ENCODE results near the gene INPP4B. TPM values are rescaled to one million over a fixed set of nuclear protein-coding genes. Genes with fewer than 3 reads are reported as not detected.

Gene INPP4B
- total RNA-seq, 2 experiments from 2014 or later = 35.4 to 43.0 TPM

DNA sequence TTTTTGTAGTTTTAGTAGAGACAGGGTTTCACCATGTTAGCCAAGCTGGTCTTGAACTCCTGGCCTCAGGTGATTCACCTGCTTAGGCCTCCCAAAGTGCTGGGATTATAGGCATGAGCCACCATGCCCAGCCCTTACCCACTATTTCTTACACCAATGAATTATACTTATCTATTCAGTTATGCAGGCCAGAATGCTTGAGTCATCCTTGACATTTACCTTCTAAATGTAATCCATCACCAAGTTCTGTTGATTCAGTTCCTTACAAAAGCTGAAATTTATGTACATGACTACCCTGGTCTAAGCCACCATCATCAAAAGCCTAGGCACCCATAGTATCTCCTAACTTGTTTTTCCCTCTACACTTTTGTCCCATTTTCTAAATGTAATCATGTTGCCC is 624.0 kb downstream of the INPP4B start:
- DNase-seq (no peak), ATAC-seq (ENCODE audit: low read depth) (no peak)
- Mint-ChIP-seq H3K27ac (no peak overlapping the region), H3K36me3 (peaks cover 29% of the 10 kb centered on the region), H3K9me3 (no peaks in the 10 kb centered on the region), H3K4me3 (no peak overlapping the region), H3K27me3 (no peaks in the 10 kb centered on the region), H3K4me1 (peaks cover 2% of the 10 kb centered on the region)
- POLR2A ChIA-PET = no interaction called here

GRCh38 chr4:142218726-142219125 is 627.4 kb downstream of the INPP4B start:
- Mint-ChIP-seq H3K36me3 (peaks cover 29% of the 10 kb centered on the region), H3K4me1 (peaks cover 2% of the 10 kb centered on the region), H3K27ac (no peak overlapping the region), H3K4me3 (no peak overlapping the region), H3K27me3 (no peaks in the 10 kb centered on the region), H3K9me3 (peaks cover 1% of the 10 kb centered on the region)
- no peak for ATAC-seq (ENCODE audit: low read depth)
- POLR2A ChIA-PET = no interaction called here
- no peak for DNase-seq

GRCh38 chr4:142211444-142211843 is 634.7 kb downstream of the INPP4B start:
- H3K4me1 Mint-ChIP-seq = no peaks in the 10 kb centered on the region
- POLR2A ChIA-PET = no interaction called here
- no peak overlapping the region for H3K27ac Mint-ChIP-seq
- peaks cover 1% of the 10 kb centered on the region for H3K9me3 Mint-ChIP-seq
- no peak overlapping the region for H3K4me3 Mint-ChIP-seq
- H3K36me3 Mint-ChIP-seq = peaks cover 31% of the 10 kb centered on the region
- ATAC-seq (ENCODE audit: low read depth) (no peak), DNase-seq (no peak)
- no peaks in the 10 kb centered on the region for H3K27me3 Mint-ChIP-seq

GRCh38 chr4:142203505-142203904 is 642.6 kb downstream of the INPP4B start:
- no peaks in the 10 kb centered on the region for H3K27me3 Mint-ChIP-seq
- H3K4me1 Mint-ChIP-seq = peaks cover 1% of the 10 kb centered on the region
- no peak for DNase-seq
- H3K36me3 Mint-ChIP-seq = peaks cover 27% of the 10 kb centered on the region
- POLR2A ChIA-PET = no interaction called here
- no peaks in the 10 kb centered on the region for H3K9me3 Mint-ChIP-seq
- ATAC-seq (ENCODE audit: low read depth) = no peak
- no peak overlapping the region for H3K4me3 Mint-ChIP-seq
- H3K27ac Mint-ChIP-seq = no peak overlapping the region

DNA sequence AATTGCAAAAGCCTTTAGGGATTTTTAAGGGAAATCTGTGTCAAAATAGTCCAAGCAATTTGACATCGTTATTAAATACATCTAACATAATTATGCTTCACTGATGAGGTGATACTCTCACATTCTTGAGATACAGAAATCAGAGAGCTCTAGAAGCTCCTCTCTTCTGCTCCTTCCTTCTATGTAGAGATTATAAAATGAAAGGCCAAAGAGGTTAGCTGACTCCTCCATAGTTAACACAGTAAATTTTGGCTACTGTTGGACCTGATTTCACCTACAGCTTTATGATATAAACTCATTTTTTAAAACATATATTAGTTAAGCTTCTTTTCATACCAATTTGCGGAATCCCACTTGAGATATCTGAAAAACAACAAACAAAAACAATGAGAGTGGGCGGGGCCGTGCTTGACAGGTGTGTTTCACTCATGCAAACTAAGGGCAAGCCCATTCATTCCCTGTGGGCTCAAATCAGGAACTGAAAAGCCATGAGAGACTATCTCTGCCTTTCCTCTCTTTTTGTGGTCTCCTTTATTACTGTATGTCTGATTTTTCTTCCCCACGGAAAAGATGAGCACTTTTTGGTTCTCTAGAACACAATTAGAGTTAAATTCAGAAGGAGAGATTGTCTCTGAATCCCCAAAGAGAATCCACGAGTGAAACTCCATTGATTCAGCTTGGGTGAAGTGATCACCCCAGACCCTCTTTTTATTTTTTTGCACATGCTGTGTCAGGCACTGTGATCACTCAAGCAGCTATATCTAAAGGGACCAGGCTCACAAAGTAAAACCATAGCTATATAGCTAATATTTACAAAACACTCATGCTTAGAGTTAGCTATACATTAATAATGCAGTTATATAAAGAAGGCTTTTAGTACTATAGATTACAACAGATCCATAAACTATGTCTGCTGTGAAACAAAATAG is 643.4 kb downstream of the INPP4B start:
- no peak overlapping the region for H3K27ac Mint-ChIP-seq

GRCh38 chr4:142201041-142201440 is 645.1 kb downstream of the INPP4B start:
- Mint-ChIP-seq H3K27ac (no peak overlapping the region), H3K9me3 (no peaks in the 10 kb centered on the region)
- DNase-seq = no peak

More for the DNA sequence above, 643.4 kb downstream of the INPP4B start:
- H3K27me3 Mint-ChIP-seq = no peaks in the 10 kb centered on the region
- no peaks in the 10 kb centered on the region for H3K9me3 Mint-ChIP-seq
- peaks cover 28% of the 10 kb centered on the region for H3K36me3 Mint-ChIP-seq
- ATAC-seq (ENCODE audit: low read depth) (no peak), DNase-seq (no peak)
- no peak overlapping the region for H3K4me3 Mint-ChIP-seq
- POLR2A ChIA-PET = no interaction called here
- peaks cover 1% of the 10 kb centered on the region for H3K4me1 Mint-ChIP-seq

GRCh38 chr4:142194905-142195304 is 651.2 kb downstream of the INPP4B start:
- no peak for ATAC-seq (ENCODE audit: low read depth)
- Mint-ChIP-seq H3K4me3 (no peak overlapping the region), H3K27me3 (no peaks in the 10 kb centered on the region), H3K4me1 (peaks cover 2% of the 10 kb centered on the region), H3K9me3 (no peaks in the 10 kb centered on the region), H3K27ac (no peak overlapping the region), H3K36me3 (peaks cover 27% of the 10 kb centered on the region)
- POLR2A ChIA-PET = no interaction called here
- DNase-seq = no peak

More at GRCh38 chr4:142201041-142201440, 645.1 kb downstream of the INPP4B start:
- peaks cover 20% of the 10 kb centered on the region for H3K36me3 Mint-ChIP-seq
- no peak for ATAC-seq (ENCODE audit: low read depth)
- no peaks in the 10 kb centered on the region for H3K27me3 Mint-ChIP-seq
- no peak overlapping the region for H3K4me3 Mint-ChIP-seq
- POLR2A ChIA-PET = no interaction called here
- H3K4me1 Mint-ChIP-seq = peaks cover 3% of the 10 kb centered on the region

- DNase-seq (no peak), ATAC-seq (ENCODE audit: low read depth) (no peak)
- no peak overlapping the region for H3K27ac Mint-ChIP-seq
- peaks cover 21% of the 10 kb centered on the region for H3K36me3 Mint-ChIP-seq
- H3K4me1 Mint-ChIP-seq = peaks cover 2% of the 10 kb centered on the region
- no peak overlapping the region for H3K4me3 Mint-ChIP-seq
- H3K27me3 Mint-ChIP-seq = no peaks in the 10 kb centered on the region
- POLR2A ChIA-PET = no interaction called here
- no peaks in the 10 kb centered on the region for H3K9me3 Mint-ChIP-seq
Observed at GRCh38 chr4:142191901-142192300, 654.2 kb downstream of the INPP4B start.

GRCh38 chr4:142181021-142181420 is 665.1 kb downstream of the INPP4B start:
- no peaks in the 10 kb centered on the region for H3K4me1 Mint-ChIP-seq
- no peak for ATAC-seq (ENCODE audit: low read depth)
- no peak overlapping the region for H3K4me3 Mint-ChIP-seq
- H3K27ac Mint-ChIP-seq = no peak overlapping the region
- no peaks in the 10 kb centered on the region for H3K27me3 Mint-ChIP-seq
- H3K9me3 Mint-ChIP-seq = no peaks in the 10 kb centered on the region
- POLR2A ChIA-PET = no interaction called here
- DNase-seq = no peak
- peaks cover 17% of the 10 kb centered on the region for H3K36me3 Mint-ChIP-seq

- DNase-seq (no peak), ATAC-seq (ENCODE audit: low read depth) (no peak)
- POLR2A ChIA-PET = no interaction called here
- H3K4me3 Mint-ChIP-seq = no peak overlapping the region
- H3K4me1 Mint-ChIP-seq = peaks cover 2% of the 10 kb centered on the region
- H3K27me3 Mint-ChIP-seq = no peaks in the 10 kb centered on the region
- no peaks in the 10 kb centered on the region for H3K9me3 Mint-ChIP-seq
- H3K36me3 Mint-ChIP-seq = peaks cover 30% of the 10 kb centered on the region
- no peak overlapping the region for H3K27ac Mint-ChIP-seq
Observed at GRCh38 chr4:142169216-142169615, 676.9 kb downstream of the INPP4B start.

GRCh38 chr4:142168181-142168580 is 677.9 kb downstream of the INPP4B start:
- DNase-seq (no peak), ATAC-seq (ENCODE audit: low read depth) (no peak)
- Mint-ChIP-seq H3K27me3 (no peaks in the 10 kb centered on the region), H3K9me3 (no peaks in the 10 kb centered on the region), H3K4me1 (peaks cover 2% of the 10 kb centered on the region), H3K36me3 (peaks cover 37% of the 10 kb centered on the region), H3K4me3 (no peak overlapping the region), H3K27ac (no peak overlapping the region)
- POLR2A ChIA-PET = no interaction called here

- Mint-ChIP-seq H3K36me3 (peaks cover 39% of the 10 kb centered on the region), H3K4me3 (no peak overlapping the region), H3K9me3 (no peaks in the 10 kb centered on the region), H3K27me3 (no peaks in the 10 kb centered on the region), H3K4me1 (peaks cover 2% of the 10 kb centered on the region), H3K27ac (no peak overlapping the region)
- POLR2A ChIA-PET = no interaction called here
- DNase-seq = no peak
- ATAC-seq (ENCODE audit: low read depth) = no peak
Observed at GRCh38 chr4:142164767-142165500, 681.2 kb downstream of the INPP4B start.

GRCh38 chr4:142161086-142161485 is 685.0 kb downstream of the INPP4B start:
- ATAC-seq (ENCODE audit: low read depth) = no peak
- Mint-ChIP-seq H3K4me3 (no peak overlapping the region), H3K27ac (no peak overlapping the region), H3K4me1 (peaks cover 2% of the 10 kb centered on the region), H3K9me3 (no peaks in the 10 kb centered on the region), H3K36me3 (peaks cover 38% of the 10 kb centered on the region), H3K27me3 (no peaks in the 10 kb centered on the region)
- no peak for DNase-seq
- POLR2A ChIA-PET = no interaction called here

- ATAC-seq (ENCODE audit: low read depth) = no peak
- peaks cover 38% of the 10 kb centered on the region for H3K36me3 Mint-ChIP-seq
Observed at GRCh38 chr4:142160509-142160908, 685.6 kb downstream of the INPP4B start.

More at GRCh38 chr4:142160509-142160908, 685.6 kb downstream of the INPP4B start:
- no peaks in the 10 kb centered on the region for H3K9me3 Mint-ChIP-seq
- POLR2A ChIA-PET = no interaction called here
- DNase-seq = no peak
- H3K4me3 Mint-ChIP-seq = no peak overlapping the region
- no peaks in the 10 kb centered on the region for H3K27me3 Mint-ChIP-seq
- no peak overlapping the region for H3K27ac Mint-ChIP-seq
- peaks cover 2% of the 10 kb centered on the region for H3K4me1 Mint-ChIP-seq

Data from activated naive CD8-positive, alpha-beta T cell treated with anti-CD3 and anti-CD28 coated beads, Interleukin-2, amount 10 ng/mL, durations not matched to agents 7 days and 5 days (primary cell).